H9 (cell line): Measurements from ENCODE around the gene SEMA3G. TPM values are rescaled to one million over a fixed set of nuclear protein-coding genes. Genes with fewer than 3 reads are reported as not detected.

ENCODE experiments used
- DNase-seq: peaks from one replicate; pipeline ENCODE4 v3.0.0-alpha.2; 2017
- H2AFZ ChIP-seq: one replicate; pipeline ENCODE4 v1.6.1; 2013; ENCODE audit warnings: mild to moderate bottlenecking, low read length, control low read depth, moderate library complexity
- H2AK5ac ChIP-seq: 2 replicates; pipeline ENCODE4 v1.6.1; 2013; ENCODE audit warnings: low read length, control low read depth, mixed read lengths; ENCODE audit not compliant: insufficient read length
- H2BK120ac ChIP-seq: one replicate; pipeline ENCODE4 v1.6.1; 2013; ENCODE audit warnings: low read depth, mild to moderate bottlenecking, low read length, control low read depth, inconsistent platforms; ENCODE audit not compliant: poor library complexity, severe bottlenecking
- H2BK12ac ChIP-seq: 2 replicates; pipeline ENCODE4 v1.6.1; 2013; ENCODE audit warnings: low read length, control low read depth, mixed read lengths, low read depth; ENCODE audit not compliant: insufficient read length
- H2BK15ac ChIP-seq: 2 replicates; pipeline ENCODE4 v1.6.1; 2013; ENCODE audit warnings: low read depth, low read length, control low read depth
- H2BK20ac ChIP-seq: one replicate; pipeline ENCODE4 v1.6.1; 2013; ENCODE audit warnings: low read depth, mild to moderate bottlenecking, low read length, control low read depth, inconsistent platforms; ENCODE audit not compliant: poor library complexity, severe bottlenecking
- H2BK5ac ChIP-seq: 2 replicates; pipeline ENCODE4 v1.6.1; 2013; ENCODE audit warnings: low read length, control low read depth, mixed read lengths; ENCODE audit not compliant: insufficient read length
- H3K14ac ChIP-seq: 2 replicates; pipeline ENCODE4 v1.6.1; 2013; ENCODE audit warnings: low read length, control low read depth; ENCODE audit not compliant: insufficient read depth
- H3K18ac ChIP-seq: 2 replicates; pipeline ENCODE4 v1.6.1; 2013; ENCODE audit warnings: low read depth, mild to moderate bottlenecking, mixed read lengths, low read length, control low read depth; ENCODE audit not compliant: insufficient read length
- H3K23ac ChIP-seq: 2 replicates; pipeline ENCODE4 v1.6.1; 2013; ENCODE audit warnings: low read length, control low read depth, mixed read lengths, low read depth; ENCODE audit not compliant: insufficient read length
- H3K23me2 ChIP-seq: 2 replicates; pipeline ENCODE4 v1.6.1; 2013; ENCODE audit warnings: low read depth, mild to moderate bottlenecking, mixed read lengths, low read length, control low read depth; ENCODE audit not compliant: insufficient read length, poor library complexity, severe bottlenecking
- H3K27ac ChIP-seq: 2 replicates; pipeline ENCODE4 v1.5.1; 2013; ENCODE audit warnings: low read length, control low read depth, mixed read lengths, low read depth; ENCODE audit not compliant: insufficient read length
- H3K27me3 ChIP-seq: 2 replicates; pipeline ENCODE4 v1.6.1; 2013; ENCODE audit warnings: low read length, control low read depth, inconsistent platforms; ENCODE audit not compliant: insufficient read depth
- H3K4ac ChIP-seq: 2 replicates; pipeline ENCODE4 v1.6.1; 2013; ENCODE audit warnings: low read depth, mild to moderate bottlenecking, control low read depth, inconsistent platforms, low read length, moderate library complexity
- H3K4me1 ChIP-seq: 2 replicates; pipeline ENCODE4 v1.6.1; 2013; ENCODE audit warnings: low read length, control low read depth, inconsistent platforms; ENCODE audit not compliant: insufficient read depth
- H3K4me2 ChIP-seq: 2 replicates; pipeline ENCODE4 v1.6.1; 2013; ENCODE audit warnings: low read length, control low read depth, mixed read lengths; ENCODE audit not compliant: insufficient read length, insufficient read depth
- H3K56ac ChIP-seq: 2 replicates; pipeline ENCODE4 v1.6.1; 2013; ENCODE audit warnings: low read depth, mild to moderate bottlenecking, mixed read lengths, low read length, control low read depth; ENCODE audit not compliant: insufficient read length
- H3K79me1 ChIP-seq: 2 replicates; pipeline ENCODE4 v1.6.1; 2013; ENCODE audit warnings: low read depth, mild to moderate bottlenecking, moderate library complexity, low read length, control low read depth, inconsistent platforms; ENCODE audit not compliant: insufficient read depth, poor library complexity, severe bottlenecking
- H3K79me2 ChIP-seq: 2 replicates; pipeline ENCODE4 v1.6.1; 2013; ENCODE audit warnings: low read length, control low read depth, inconsistent platforms; ENCODE audit not compliant: insufficient read depth
- H3K9ac ChIP-seq: 2 replicates; pipeline ENCODE4 v1.6.1; 2013; ENCODE audit warnings: low read length, control low read depth, mixed read lengths; ENCODE audit not compliant: insufficient read length; ENCODE audit errors: extremely low read depth
- H3K9me3 ChIP-seq: one replicate; pipeline ENCODE4 v1.6.1; 2013; ENCODE audit warnings: low read depth, low read length, inconsistent platforms; ENCODE audit not compliant: control insufficient read depth
- H3T11ph ChIP-seq: one replicate; pipeline ENCODE4 v1.6.1; 2013; ENCODE audit warnings: mild to moderate bottlenecking, low read length, control low read depth, inconsistent platforms
- H4K20me1 ChIP-seq: one replicate; pipeline ENCODE4 v1.6.1; 2013; ENCODE audit not compliant: control insufficient read depth, insufficient read length, insufficient read depth
- H4K5ac ChIP-seq: 2 replicates; pipeline ENCODE4 v1.6.1; 2013; ENCODE audit warnings: low read depth, mild to moderate bottlenecking, mixed read lengths, low read length, control low read depth; ENCODE audit not compliant: insufficient read length
- H4K8ac ChIP-seq: replicated peaks from 2 replicates; pipeline ENCODE4 v1.6.1; 2013; ENCODE audit warnings: low read length, control low read depth, mixed read lengths, low read depth; ENCODE audit not compliant: insufficient read length
- H4K91ac ChIP-seq: 2 replicates; pipeline ENCODE4 v1.6.1; 2013; ENCODE audit warnings: low read depth, mild to moderate bottlenecking, moderate library complexity, mixed read lengths, low read length, control low read depth; ENCODE audit not compliant: insufficient read length
- H3K27ac Mint-ChIP-seq, 3 experiments: 2 replicates in 2 of 3; 3 replicates in 1 of 3; pipeline ENCODE4 v1.8.0; 2020 to 2021; ENCODE audit warnings: mixed read lengths in 3 of 3, mild to moderate bottlenecking in 1 of 3, moderate library complexity in 1 of 3
- H3K27me3 Mint-ChIP-seq: 2 replicates; pipeline ENCODE4 v1.8.0; 2021; ENCODE audit warnings: low read depth, mild to moderate bottlenecking, moderate library complexity, mixed read lengths
- H3K36me3 Mint-ChIP-seq, 3 experiments: 2 replicates in 2 of 3; 3 replicates in 1 of 3; pipeline ENCODE4 v1.8.0; 2020 to 2021; ENCODE audit warnings: low read depth in 3 of 3, mixed read lengths in 3 of 3; ENCODE audit not compliant: insufficient read depth in 1 of 3
- H3K4me1 Mint-ChIP-seq, 2 experiments: 2 replicates each; pipeline ENCODE4 v1.8.0; 2020; ENCODE audit warnings: mixed read lengths in 2 of 2
- H3K4me3 Mint-ChIP-seq, 2 experiments: 2 replicates in 1 of 2; 3 replicates in 1 of 2; pipeline ENCODE4 v1.8.0; 2020 to 2021; ENCODE audit warnings: mild to moderate bottlenecking in 2 of 2, mixed read lengths in 2 of 2, moderate library complexity in 1 of 2
- H3K9me3 Mint-ChIP-seq, 2 experiments: 2 replicates in 1 of 2; 3 replicates in 1 of 2; pipeline ENCODE4 v1.8.0; 2020; ENCODE audit warnings: mild to moderate bottlenecking in 2 of 2, mixed read lengths in 2 of 2, moderate library complexity in 1 of 2
- CTCF ChIP-seq: fragments of 200-600 bp; sonication (generic); conservative IDR thresholded peaks from 3 replicates; pipeline ENCODE4 v1.8.0; 2021; ENCODE audit warnings: antibody characterized with exemption, mild to moderate bottlenecking
- WGBS: extraction: QIAGEN DNeasy Blood & Tissue Kit; methylation state at CpG from one replicate; pipeline ENCODE4 v1.1.7; 2013; ENCODE audit warnings: missing lambda C conversion rate, low lambda C conversion rate, mixed read lengths; ENCODE audit not compliant: insufficient read length; ENCODE audit errors: extremely low coverage; 5-methylcytosine and 5-hydroxymethylcytosine counted together
- total RNA-seq: library from RNA; stranded (reverse); gene quantifications from 2 replicates; pipeline ENCODE4 v1.2.1, GENCODE V29; 2021

SEMA3G gene
- total RNA-seq, 1 experiment from 2014 or later = 2.4 TPM

GRCh38 chr3:52435246-52436101 is 9.4 kb downstream of the SEMA3G start:
- H3K27me3 ChIP-seq = no peaks in the 10 kb centered on the region
- no peak overlapping the region for H3T11ph ChIP-seq
- H3K36me3 Mint-ChIP-seq = no peaks in the 10 kb centered on the region
- H2BK12ac ChIP-seq = no peak overlapping the region
- no peak overlapping the region for H3K9ac ChIP-seq
- H3K9me3 Mint-ChIP-seq = no peaks in the 10 kb centered on the region
- H4K91ac ChIP-seq = no peak overlapping the region
- no peak overlapping the region for H3K4me3 Mint-ChIP-seq
- no peak overlapping the region for H2BK120ac ChIP-seq
- H3K56ac ChIP-seq = no peak overlapping the region
- no peak overlapping the region for H4K8ac ChIP-seq
- H2BK15ac ChIP-seq = no peak overlapping the region
- H4K5ac ChIP-seq = no peak overlapping the region
- H3K4ac ChIP-seq = no peak overlapping the region
- no peak overlapping the region for H2BK5ac ChIP-seq
- H3K27ac ChIP-seq = no peak overlapping the region
- H4K20me1 ChIP-seq = no peaks in the 10 kb centered on the region
- no peaks in the 10 kb centered on the region for H3K79me2 ChIP-seq
- H3K4me1 Mint-ChIP-seq = peaks cover 14 to 22% of the 10 kb centered on the region in 2 experiments
- H3K23ac ChIP-seq = no peak overlapping the region
- H3K18ac ChIP-seq = no peak overlapping the region
- WGBS = no CpG with 5 or more reads among the region's 32 CpGs
- no peaks in the 10 kb centered on the region for H3K23me2 ChIP-seq
- no peak overlapping the region for H2AFZ ChIP-seq
- DNase-seq = peak; percentile 23
- H3K14ac ChIP-seq = no peak overlapping the region; the same call in 1 of the 2 replicates
- no peaks in the 10 kb centered on the region; the same call in 1 of the 2 replicates for H3K27me3 Mint-ChIP-seq
- H2AK5ac ChIP-seq = no peak overlapping the region
- peak overlapping the region in 1 of 3 experiments; percentile 35; a peak in 1 of 7 replicates for H3K27ac Mint-ChIP-seq
- H3K9me3 ChIP-seq = no peaks in the 10 kb centered on the region
- no peak overlapping the region for H2BK20ac ChIP-seq
- TF ChIP-seq CTCF = no peak
- no peaks in the 10 kb centered on the region for H3K79me1 ChIP-seq
- no peak overlapping the region for H3K4me2 ChIP-seq
- H3K4me1 ChIP-seq = no peaks in the 10 kb centered on the region
